ENCODE data around the gene DCT.

DCT gene

GRCh38 chr13:94464771-94465170 lies 14.7 kb downstream of the DCT start:
- Histone ChIP-seq H2AFZ (ENCODE audit: low read depth, low read length) (no peak overlapping the region), H4K8ac (ENCODE audit: low read length) (no peak overlapping the region), H2BK12ac (ENCODE audit: low read length in 2 of 2) (no peak overlapping the region), H2AK5ac (ENCODE audit: low read length, severe bottlenecking) (no peak overlapping the region), H3K27ac (ENCODE audit: low read length, poor library complexity, severe bottlenecking) (no peak overlapping the region), H3K18ac (ENCODE audit: low read depth in 1 of 2, low read length in 2 of 2) (no peak overlapping the region), H3K9ac (ENCODE audit: low read length) (no peak overlapping the region), H3K14ac (ENCODE audit: low read length in 2 of 2) (no peak overlapping the region), H3K79me1 (replicated peaks; ENCODE audit: low read length, poor library complexity, severe bottlenecking) (no peaks in the 10 kb centered on the region), H4K91ac (ENCODE audit: low read length) (no peak overlapping the region), H3K27me3 (ENCODE audit: control insufficient read depth in 1 of 2, insufficient read depth in 1 of 2, low read length in 2 of 2) (peaks cover 0 to 5% of the 10 kb centered on the region in 2 experiments), H2BK120ac (ENCODE audit: low read depth, low read length) (no peak overlapping the region), H3K9me3 (ENCODE audit: control insufficient read depth, low read length) (no peaks in the 10 kb centered on the region), H3K23ac (ENCODE audit: low read length in 2 of 2) (no peak overlapping the region), H3K4ac (ENCODE audit: low read depth in 1 of 2, low read length in 2 of 2) (no peak overlapping the region), H2BK15ac (ENCODE audit: low read depth, poor library complexity, severe bottlenecking) (no peak overlapping the region), H3K36me3 (ENCODE audit: control insufficient read depth in 1 of 2, insufficient read depth in 2 of 2, low read depth in 1 of 2, low read length in 2 of 2) (no peaks in the 10 kb centered on the region), H3K4me2 (ENCODE audit: low read length, poor library complexity, severe bottlenecking) (no peak overlapping the region), H3K4me3 (ENCODE audit: insufficient read depth in 1 of 2, low read depth in 1 of 2, low read length in 2 of 2) (no peak overlapping the region), H2BK5ac (ENCODE audit: low read depth, low read length, poor library complexity, severe bottlenecking) (no peak overlapping the region), H3K4me1 (ENCODE audit: control insufficient read depth, insufficient read depth, low read depth, low read length) (no peaks in the 10 kb centered on the region)
- DNase-seq: no peak
- WGBS: 38% methylated on average over 1 of the region's 1 CpG

- WGBS: 93% methylated on average over 4 of the region's 6 CpGs
- DNase-seq: no peak
Observed at GRCh38 chr13:94462670-94463069, 16.8 kb downstream of the DCT start.

GRCh38 chr13:94459116-94459515 lies 20.4 kb downstream of the DCT start:
- Histone ChIP-seq H3K4ac (ENCODE audit: low read depth in 1 of 2, low read length in 2 of 2) (no peak overlapping the region), H3K36me3 (ENCODE audit: control insufficient read depth in 1 of 2, insufficient read depth in 2 of 2, low read depth in 1 of 2, low read length in 2 of 2) (no peaks in the 10 kb centered on the region), H3K79me1 (replicated peaks; ENCODE audit: low read length, poor library complexity, severe bottlenecking) (no peaks in the 10 kb centered on the region), H2BK15ac (ENCODE audit: low read depth, poor library complexity, severe bottlenecking) (no peak overlapping the region), H2BK12ac (ENCODE audit: low read length in 2 of 2) (no peak overlapping the region), H3K9ac (ENCODE audit: low read length) (no peak overlapping the region), H3K9me3 (ENCODE audit: control insufficient read depth, low read length) (no peaks in the 10 kb centered on the region), H3K4me3 (ENCODE audit: insufficient read depth in 1 of 2, low read depth in 1 of 2, low read length in 2 of 2) (no peak overlapping the region), H2BK5ac (ENCODE audit: low read depth, low read length, poor library complexity, severe bottlenecking) (no peak overlapping the region), H3K27me3 (ENCODE audit: control insufficient read depth in 1 of 2, insufficient read depth in 1 of 2, low read length in 2 of 2) (no peaks in the 10 kb centered on the region), H3K18ac (ENCODE audit: low read depth in 1 of 2, low read length in 2 of 2) (no peak overlapping the region), H4K91ac (ENCODE audit: low read length) (no peak overlapping the region), H2AK5ac (ENCODE audit: low read length, severe bottlenecking) (no peak overlapping the region), H4K8ac (ENCODE audit: low read length) (no peak overlapping the region), H3K14ac (ENCODE audit: low read length in 2 of 2) (no peak overlapping the region), H3K23ac (ENCODE audit: low read length in 2 of 2) (no peak overlapping the region), H3K4me1 (ENCODE audit: control insufficient read depth, insufficient read depth, low read depth, low read length) (no peaks in the 10 kb centered on the region), H2AFZ (ENCODE audit: low read depth, low read length) (no peak overlapping the region), H3K4me2 (ENCODE audit: low read length, poor library complexity, severe bottlenecking) (no peak overlapping the region), H3K27ac (ENCODE audit: low read length, poor library complexity, severe bottlenecking) (no peak overlapping the region), H2BK120ac (ENCODE audit: low read depth, low read length) (no peak overlapping the region)
- 100% methylated on average over 1 of the region's 1 CpG for WGBS
- no peak for DNase-seq

More at GRCh38 chr13:94462670-94463069, 16.8 kb downstream of the DCT start:
- Histone ChIP-seq H3K27ac (ENCODE audit: low read length, poor library complexity, severe bottlenecking) (no peak overlapping the region), H4K91ac (ENCODE audit: low read length) (no peak overlapping the region), H3K79me1 (replicated peaks; ENCODE audit: low read length, poor library complexity, severe bottlenecking) (no peaks in the 10 kb centered on the region), H3K4me2 (ENCODE audit: low read length, poor library complexity, severe bottlenecking) (no peak overlapping the region), H3K23ac (ENCODE audit: low read length in 2 of 2) (no peak overlapping the region), H3K4me3 (ENCODE audit: insufficient read depth in 1 of 2, low read depth in 1 of 2, low read length in 2 of 2) (no peak overlapping the region), H3K14ac (ENCODE audit: low read length in 2 of 2) (no peak overlapping the region), H3K36me3 (ENCODE audit: control insufficient read depth in 1 of 2, insufficient read depth in 2 of 2, low read depth in 1 of 2, low read length in 2 of 2) (no peaks in the 10 kb centered on the region), H3K18ac (ENCODE audit: low read depth in 1 of 2, low read length in 2 of 2) (no peak overlapping the region), H2BK5ac (ENCODE audit: low read depth, low read length, poor library complexity, severe bottlenecking) (no peak overlapping the region), H2AFZ (ENCODE audit: low read depth, low read length) (no peak overlapping the region), H4K8ac (ENCODE audit: low read length) (no peak overlapping the region), H2BK15ac (ENCODE audit: low read depth, poor library complexity, severe bottlenecking) (no peak overlapping the region), H3K9me3 (ENCODE audit: control insufficient read depth, low read length) (no peaks in the 10 kb centered on the region), H2AK5ac (ENCODE audit: low read length, severe bottlenecking) (no peak overlapping the region), H3K9ac (ENCODE audit: low read length) (no peak overlapping the region), H2BK12ac (ENCODE audit: low read length in 2 of 2) (no peak overlapping the region), H3K4ac (ENCODE audit: low read depth in 1 of 2, low read length in 2 of 2) (no peak overlapping the region), H3K4me1 (ENCODE audit: control insufficient read depth, insufficient read depth, low read depth, low read length) (no peaks in the 10 kb centered on the region), H3K27me3 (ENCODE audit: control insufficient read depth in 1 of 2, insufficient read depth in 1 of 2, low read length in 2 of 2) (peaks cover 0 to 5% of the 10 kb centered on the region in 2 experiments), H2BK120ac (ENCODE audit: low read depth, low read length) (no peak overlapping the region)

- no peaks in the 10 kb centered on the region for H3K79me1 ChIP-seq (replicated peaks; ENCODE audit: low read length, poor library complexity, severe bottlenecking)
- no peak overlapping the region for H4K91ac ChIP-seq (ENCODE audit: low read length)
- no peaks in the 10 kb centered on the region for H3K36me3 ChIP-seq (ENCODE audit: control insufficient read depth in 1 of 2, insufficient read depth in 2 of 2, low read depth in 1 of 2, low read length in 2 of 2)
- no peaks in the 10 kb centered on the region for H3K4me1 ChIP-seq (ENCODE audit: control insufficient read depth, insufficient read depth, low read depth, low read length)
- H3K27me3 ChIP-seq (ENCODE audit: control insufficient read depth in 1 of 2, insufficient read depth in 1 of 2, low read length in 2 of 2): no peaks in the 10 kb centered on the region
- no peak overlapping the region for H3K18ac ChIP-seq (ENCODE audit: low read depth in 1 of 2, low read length in 2 of 2)
- no peak for DNase-seq
- H4K8ac ChIP-seq (ENCODE audit: low read length): no peak overlapping the region
- no peak overlapping the region for H2BK120ac ChIP-seq (ENCODE audit: low read depth, low read length)
- H2BK12ac ChIP-seq (ENCODE audit: low read length in 2 of 2): no peak overlapping the region
- H3K14ac ChIP-seq (ENCODE audit: low read length in 2 of 2): no peak overlapping the region
- H3K4me3 ChIP-seq (ENCODE audit: insufficient read depth in 1 of 2, low read depth in 1 of 2, low read length in 2 of 2): no peak overlapping the region
- no peak overlapping the region for H3K9ac ChIP-seq (ENCODE audit: low read length)
- H3K27ac ChIP-seq (ENCODE audit: low read length, poor library complexity, severe bottlenecking): no peak overlapping the region
- H3K4ac ChIP-seq (ENCODE audit: low read depth in 1 of 2, low read length in 2 of 2): no peak overlapping the region
- no peak overlapping the region for H3K4me2 ChIP-seq (ENCODE audit: low read length, poor library complexity, severe bottlenecking)
- no peak overlapping the region for H2BK5ac ChIP-seq (ENCODE audit: low read depth, low read length, poor library complexity, severe bottlenecking)
- 96% methylated on average over 2 of the region's 2 CpGs for WGBS
- H2AFZ ChIP-seq (ENCODE audit: low read depth, low read length): no peak overlapping the region
- no peak overlapping the region for H2BK15ac ChIP-seq (ENCODE audit: low read depth, poor library complexity, severe bottlenecking)
- H3K9me3 ChIP-seq (ENCODE audit: control insufficient read depth, low read length): no peaks in the 10 kb centered on the region
- no peak overlapping the region for H2AK5ac ChIP-seq (ENCODE audit: low read length, severe bottlenecking)
- no peak overlapping the region for H3K23ac ChIP-seq (ENCODE audit: low read length in 2 of 2)
Observed at GRCh38 chr13:94455414-94455813, 24.1 kb downstream of the DCT start.
